Naive thymus-derived CD4-positive, alpha-beta T cell (primary cell): ENCODE measurements around the gene GXYLT2. TPM values are rescaled to one million over a fixed set of nuclear protein-coding genes. Genes with fewer than 3 reads are reported as not detected.

ENCODE experiments used
- ATAC-seq: fragments of 150-1000 bp; cut with Tn5 transposase; 2 replicates; pipeline ENCODE4 v1.10.0; 2021; ENCODE audit warnings: mild to moderate bottlenecking, moderate library complexity
- CTCF ChIA-PET: fragments of 350-600 bp; sonication (Branson Sonifier 250); formaldehyde crosslinking; loops from one replicate; lab custom pipeline; 2021; ENCODE audit warnings: antibody characterized with exemption; lab: Charles Lee
- POLR2A ChIA-PET: fragments of 350-600 bp; sonication (Branson Sonifier 250); formaldehyde crosslinking; loops from one replicate; lab custom pipeline; 2021; ENCODE audit warnings: antibody characterized with exemption, inconsistent platforms; lab: Charles Lee
- DNase-seq, 9 donors: peaks; one replicate each; pipeline versions ENCODE4 v3.0.0 to v3.0.0-alpha.2; 2020 to 2022; ENCODE audit warnings: mixed read lengths in 1 of 9
- H3K27ac ChIP-seq: one replicate; pipeline ENCODE4 v1.7.0; 2013; ENCODE audit warnings: mild to moderate bottlenecking, low read depth, low read length, moderate library complexity
- H3K27me3 ChIP-seq, 2 donors: one replicate each; pipeline ENCODE4 v1.7.0; 2013; ENCODE audit warnings: low read length in 2 of 2, mild to moderate bottlenecking in 2 of 2, moderate library complexity in 2 of 2; ENCODE audit not compliant: control insufficient read depth in 2 of 2, insufficient read depth in 2 of 2
- H3K36me3 ChIP-seq, 3 experiments: 1 replicate in 2 of 3; 2 replicates in 1 of 3; pipeline ENCODE4 v1.7.0; 2013; ENCODE audit warnings: low read length in 3 of 3, mild to moderate bottlenecking in 3 of 3, moderate library complexity in 1 of 3; ENCODE audit not compliant: insufficient read depth in 3 of 3, control insufficient read depth in 2 of 3
- H3K4me1 ChIP-seq, 2 donors: one replicate each; pipeline ENCODE4 v1.7.0; 2013; ENCODE audit warnings: low read length in 2 of 2, mild to moderate bottlenecking in 2 of 2, moderate library complexity in 1 of 2; ENCODE audit not compliant: control insufficient read depth in 2 of 2, insufficient read depth in 2 of 2
- H3K4me3 ChIP-seq: 2 replicates; pipeline ENCODE4 v1.7.0; 2013; ENCODE audit warnings: mild to moderate bottlenecking, low read length
- H3K9me3 ChIP-seq, 3 experiments: 1 replicate in 2 of 3; 2 replicates in 1 of 3; pipeline ENCODE4 v1.7.0; 2013; ENCODE audit warnings: low read length in 3 of 3; ENCODE audit not compliant: control insufficient read depth in 2 of 3
- H3K27ac Mint-ChIP-seq, 9 donors: one replicate each; pipeline ENCODE4 v1.8.0; 2020 to 2022; ENCODE audit warnings: mixed read lengths in 9 of 9, mild to moderate bottlenecking in 8 of 9, moderate library complexity in 5 of 9, inconsistent platforms in 2 of 9
- H3K27me3 Mint-ChIP-seq, 5 donors: one replicate each; pipeline ENCODE4 v1.8.0; 2021 to 2022; ENCODE audit warnings: mixed read lengths in 5 of 5, mild to moderate bottlenecking in 1 of 5
- H3K36me3 Mint-ChIP-seq, 5 donors: one replicate each; pipeline ENCODE4 v1.8.0; 2020 to 2022; ENCODE audit warnings: mixed read lengths in 5 of 5, mild to moderate bottlenecking in 3 of 5, inconsistent platforms in 1 of 5
- H3K4me1 Mint-ChIP-seq, 7 donors: one replicate each; pipeline ENCODE4 v1.8.0; 2020 to 2022; ENCODE audit warnings: mixed read lengths in 7 of 7, mild to moderate bottlenecking in 3 of 7, inconsistent platforms in 1 of 7
- H3K4me3 Mint-ChIP-seq, 10 donors: one replicate each; pipeline ENCODE4 v1.8.0; 2020 to 2022; ENCODE audit warnings: mild to moderate bottlenecking in 10 of 10, mixed read lengths in 10 of 10, moderate library complexity in 6 of 10, inconsistent platforms in 2 of 10
- H3K9me3 Mint-ChIP-seq, 11 donors: one replicate each; pipeline ENCODE4 v1.8.0; 2020 to 2022; ENCODE audit warnings: mixed read lengths in 11 of 11, mild to moderate bottlenecking in 4 of 11, inconsistent platforms in 1 of 11, moderate library complexity in 1 of 11
- intact Hi-C, 2 donors: fragments of 100-400 bp; cut with micrococcal nuclease; formaldehyde crosslinking; loops; one replicate each; pipeline ENCODE4 v1.15.1; 2023
- polyA plus RNA-seq, 2 donors: library from polyadenylated mRNA; unstranded; fragments of 300-500 nt; fragmentation: Illumina TruSeq; gene quantifications; one replicate each; pipeline ENCODE4 v1.2.3, GENCODE V29; 2021
- total RNA-seq, 6 experiments: library from RNA in 5 of 6; stranded (reverse) in 5 of 6; gene quantifications; 1 replicate in 5 of 6; 2 replicates in 1 of 6; pipeline ENCODE4 v1.2.3 and lab custom pipeline; 2021 to 2026

Gene GXYLT2
- total and polyA plus RNA-seq, 7 experiments from 2014 or later: not detected

GRCh38 chr3:72899349-72899765, 11.5 kb downstream of the GXYLT2 start:
- no peaks in the 10 kb centered on the region for H3K36me3 ChIP-seq
- ATAC-seq (no peak), DNase-seq (no peak)
- POLR2A ChIA-PET: no interaction called here
- no peaks in the 10 kb centered on the region for H3K9me3 ChIP-seq
- no peaks in the 10 kb centered on the region for H3K27me3 ChIP-seq
- H3K4me1 ChIP-seq: no peaks in the 10 kb centered on the region
- Mint-ChIP-seq H3K27me3 (peaks cover 14 to 31% (median 21%) of the 10 kb centered on the region in 5 donors), H3K4me3 (no peak overlapping the region), H3K27ac (no peak overlapping the region), H3K36me3 (peaks cover 0 to 4% (median 4%) of the 10 kb centered on the region in 5 donors), H3K4me1 (no peaks in the 10 kb centered on the region), H3K9me3 (peaks cover 0 to 2% (median 0%) of the 10 kb centered on the region in 11 donors)
- no peak overlapping the region for H3K27ac ChIP-seq
- H3K4me3 ChIP-seq: no peak overlapping the region
- CTCF ChIA-PET: no interaction called here
- intact Hi-C loops: no loop called here

GRCh38 chr3:72900048-72900447, 12.2 kb downstream of the GXYLT2 start:
- no peak for DNase-seq
- no peak for ATAC-seq
- Mint-ChIP-seq H3K9me3 (peaks cover 0 to 2% (median 0%) of the 10 kb centered on the region in 11 donors), H3K4me3 (no peak overlapping the region), H3K36me3 (peaks cover 0 to 4% (median 4%) of the 10 kb centered on the region in 5 donors), H3K27me3 (peaks cover 14 to 24% (median 18%) of the 10 kb centered on the region in 5 donors), H3K27ac (no peak overlapping the region), H3K4me1 (no peaks in the 10 kb centered on the region)
- no peak overlapping the region for H3K27ac ChIP-seq
- intact Hi-C loops: no loop called here
- no peaks in the 10 kb centered on the region for H3K36me3 ChIP-seq
- ChIA-PET POLR2A (no interaction called here), CTCF (no interaction called here)
- no peak overlapping the region for H3K4me3 ChIP-seq
- no peaks in the 10 kb centered on the region for H3K27me3 ChIP-seq
- no peaks in the 10 kb centered on the region for H3K9me3 ChIP-seq
- H3K4me1 ChIP-seq: no peaks in the 10 kb centered on the region

- H3K36me3 ChIP-seq: no peaks in the 10 kb centered on the region
- H3K27ac Mint-ChIP-seq: no peak overlapping the region
- ATAC-seq (no peak), DNase-seq (no peak)
- H3K27me3 ChIP-seq: no peaks in the 10 kb centered on the region
- peaks cover 0 to 4% (median 4%) of the 10 kb centered on the region in 5 donors for H3K36me3 Mint-ChIP-seq
- CTCF ChIA-PET: no interaction called here
- H3K4me3 Mint-ChIP-seq: no peak overlapping the region
- H3K9me3 Mint-ChIP-seq: peaks cover 0 to 2% (median 0%) of the 10 kb centered on the region in 11 donors
- peaks cover 8 to 12% (median 11%) of the 10 kb centered on the region in 5 donors for H3K27me3 Mint-ChIP-seq
- POLR2A ChIA-PET: no interaction called here
- H3K4me3 ChIP-seq: no peak overlapping the region
- no peak overlapping the region for H3K27ac ChIP-seq
- no peaks in the 10 kb centered on the region for H3K4me1 Mint-ChIP-seq
- intact Hi-C loops: no loop called here
- H3K4me1 ChIP-seq: no peaks in the 10 kb centered on the region
- no peaks in the 10 kb centered on the region for H3K9me3 ChIP-seq
Measured at GRCh38 chr3:72901840-72902239, 14.0 kb downstream of the GXYLT2 start.

- H3K27me3 Mint-ChIP-seq: peaks cover 5 to 14% (median 11%) of the 10 kb centered on the region in 5 donors
- H3K27ac Mint-ChIP-seq: no peak overlapping the region
- Histone ChIP-seq H3K4me3 (no peak overlapping the region), H3K27ac (no peak overlapping the region), H3K9me3 (no peaks in the 10 kb centered on the region), H3K36me3 (no peaks in the 10 kb centered on the region), H3K27me3 (no peaks in the 10 kb centered on the region), H3K4me1 (no peaks in the 10 kb centered on the region)
- intact Hi-C loops: no loop called here
- H3K4me1 Mint-ChIP-seq: no peaks in the 10 kb centered on the region
- ChIA-PET CTCF (no interaction called here), POLR2A (no interaction called here)
- H3K36me3 Mint-ChIP-seq: peaks cover 0 to 4% (median 4%) of the 10 kb centered on the region in 5 donors
- ATAC-seq (no peak), DNase-seq (no peak)
- H3K4me3 Mint-ChIP-seq: no peak overlapping the region
- H3K9me3 Mint-ChIP-seq: peaks cover 0 to 2% (median 0%) of the 10 kb centered on the region in 11 donors
Measured at GRCh38 chr3:72903004-72903403, 15.2 kb downstream of the GXYLT2 start.

GRCh38 chr3:72904163-72904562, 16.3 kb downstream of the GXYLT2 start:
- no peaks in the 10 kb centered on the region for H3K4me1 Mint-ChIP-seq
- peaks cover 5 to 14% (median 10%) of the 10 kb centered on the region in 5 donors for H3K27me3 Mint-ChIP-seq
- peaks cover 0 to 2% (median 0%) of the 10 kb centered on the region in 11 donors for H3K9me3 Mint-ChIP-seq
- CTCF ChIA-PET: no interaction called here
- Histone ChIP-seq H3K4me1 (no peaks in the 10 kb centered on the region), H3K9me3 (no peaks in the 10 kb centered on the region), H3K27me3 (no peaks in the 10 kb centered on the region), H3K4me3 (no peak overlapping the region), H3K27ac (no peak overlapping the region), H3K36me3 (no peaks in the 10 kb centered on the region)
- DNase-seq: no peak
- POLR2A ChIA-PET: no interaction called here
- no peak overlapping the region for H3K4me3 Mint-ChIP-seq
- intact Hi-C loops: no loop called here
- H3K27ac Mint-ChIP-seq: no peak overlapping the region
- peaks cover 0 to 4% (median 4%) of the 10 kb centered on the region in 5 donors for H3K36me3 Mint-ChIP-seq
- ATAC-seq: no peak

GRCh38 chr3:72906154-72906553, 18.3 kb downstream of the GXYLT2 start:
- peaks cover 0 to 2% (median 0%) of the 10 kb centered on the region in 11 donors for H3K9me3 Mint-ChIP-seq
- Histone ChIP-seq H3K4me3 (no peak overlapping the region), H3K27me3 (no peaks in the 10 kb centered on the region), H3K27ac (no peak overlapping the region), H3K4me1 (no peaks in the 10 kb centered on the region), H3K9me3 (no peaks in the 10 kb centered on the region), H3K36me3 (no peaks in the 10 kb centered on the region)
- H3K27ac Mint-ChIP-seq: no peak overlapping the region
- peaks cover 4 to 21% (median 10%) of the 10 kb centered on the region in 5 donors for H3K27me3 Mint-ChIP-seq
- ChIA-PET CTCF (interaction anchor here (1.1 kb wide), 1 partner anchor 151 kb away, joined by 3 read pairs; no protein-coding TSS in a partner anchor), POLR2A (no interaction called here)
- peaks cover 0 to 4% (median 4%) of the 10 kb centered on the region in 5 donors for H3K36me3 Mint-ChIP-seq
- no peak for ATAC-seq
- no peak overlapping the region for H3K4me3 Mint-ChIP-seq
- no peak for DNase-seq
- intact Hi-C loops: no loop called here
- H3K4me1 Mint-ChIP-seq: no peaks in the 10 kb centered on the region

- Mint-ChIP-seq H3K4me1 (no peaks in the 10 kb centered on the region), H3K9me3 (peaks cover 0 to under 1% (median 0%) of the 10 kb centered on the region in 11 donors), H3K27me3 (peaks cover 0 to 21% (median 5%) of the 10 kb centered on the region in 5 donors), H3K36me3 (no peaks in the 10 kb centered on the region), H3K27ac (no peak overlapping the region), H3K4me3 (no peak overlapping the region)
- CTCF ChIA-PET: no interaction called here
- H3K27me3 ChIP-seq: no peaks in the 10 kb centered on the region
- no peak for DNase-seq
- no peak overlapping the region for H3K4me3 ChIP-seq
- intact Hi-C loops: no loop called here
- no peak for ATAC-seq
- no peaks in the 10 kb centered on the region for H3K4me1 ChIP-seq
- POLR2A ChIA-PET: no interaction called here
- no peaks in the 10 kb centered on the region for H3K36me3 ChIP-seq
- H3K27ac ChIP-seq: no peak overlapping the region
- H3K9me3 ChIP-seq: no peaks in the 10 kb centered on the region
Measured at GRCh38 chr3:72907131-72907711, 19.4 kb downstream of the GXYLT2 start.
